Activated T-cell treated with anti-CD3 and anti-CD28 coated beads, Interleukin-2, amount 50 U/mL, for 72 hours (primary cell): ENCODE measurements around the gene VPS39. TPM values are rescaled to one million over a fixed set of nuclear protein-coding genes. Genes with fewer than 3 reads are reported as not detected.

ENCODE experiments used
- ATAC-seq, 2 donors: fragments of 150-1000 bp; cut with Tn5 transposase; replicated peaks in 1 of 2; 2 replicates each; pipeline ENCODE4 v1.10.0; 2021; ENCODE audit warnings: moderate library complexity in 2 of 2, mild to moderate bottlenecking in 1 of 2
- DNase-seq, 2 donors: peaks; one replicate each; pipeline ENCODE4 v3.0.0; 2021 to 2022; ENCODE audit warnings: mixed read lengths in 1 of 2
- H3K27ac Mint-ChIP-seq: one replicate; pipeline ENCODE4 v1.8.0; 2022; ENCODE audit warnings: mild to moderate bottlenecking, moderate library complexity, mixed read lengths
- H3K27me3 Mint-ChIP-seq: one replicate; pipeline ENCODE4 v1.8.0; 2022; ENCODE audit warnings: low read depth, mixed read lengths
- H3K36me3 Mint-ChIP-seq, 2 donors: one replicate each; pipeline ENCODE4 v1.8.0; 2022; ENCODE audit warnings: mixed read lengths in 2 of 2, mild to moderate bottlenecking in 1 of 2; ENCODE audit not compliant: insufficient read depth in 2 of 2
- H3K4me1 Mint-ChIP-seq: one replicate; pipeline ENCODE4 v1.8.0; 2022; ENCODE audit warnings: low read depth, mixed read lengths
- H3K4me3 Mint-ChIP-seq, 2 donors: one replicate each; pipeline ENCODE4 v1.8.0; 2022; ENCODE audit warnings: mild to moderate bottlenecking in 2 of 2, mixed read lengths in 2 of 2, moderate library complexity in 2 of 2
- H3K9me3 Mint-ChIP-seq, 2 donors: one replicate each; pipeline ENCODE4 v1.8.0; 2022; ENCODE audit warnings: mixed read lengths in 2 of 2
- total RNA-seq, 2 donors: library from RNA; stranded (reverse); gene quantifications; one replicate each; pipeline ENCODE4 v1.2.3, GENCODE V29; 2022

Gene VPS39
- total RNA-seq, 2 donors from 2014 or later, result 79.8 to 95.3 TPM

DNA sequence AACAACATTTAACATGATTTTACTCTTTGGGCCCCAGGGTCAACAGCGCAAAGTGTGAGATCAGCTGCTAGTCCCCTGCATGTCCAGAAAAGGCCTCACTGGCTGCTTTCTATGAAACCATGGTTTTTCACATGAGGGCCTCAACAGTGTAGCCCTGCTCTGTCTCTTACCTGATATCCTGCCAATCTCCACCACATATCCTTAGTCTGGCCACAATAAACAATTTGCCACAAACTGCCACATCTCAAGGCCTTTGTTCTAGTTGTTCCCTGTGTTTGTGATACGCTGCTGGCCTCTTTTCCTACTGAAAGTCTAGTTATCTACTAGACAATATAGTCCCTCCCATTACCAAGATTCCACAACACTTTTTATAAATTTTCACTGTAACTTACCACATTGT is 17.7 kb downstream of the VPS39 start:
- H3K4me3 Mint-ChIP-seq, result peak overlapping the region; percentile 8 to 37
- DNase-seq (peak in 1 of 2 donors; percentile 8), ATAC-seq (peak in 1 of 2 donors; percentile 33)
- peak overlapping the region; percentile 47 for H3K27ac Mint-ChIP-seq
- peaks cover 64% of the 10 kb centered on the region for H3K4me1 Mint-ChIP-seq
- peaks cover 11 to 31% of the 10 kb centered on the region in 2 donors for H3K36me3 Mint-ChIP-seq
- H3K9me3 Mint-ChIP-seq, result no peaks in the 10 kb centered on the region
- no peaks in the 10 kb centered on the region for H3K27me3 Mint-ChIP-seq

- ATAC-seq, result no peak
- no peaks in the 10 kb centered on the region for H3K9me3 Mint-ChIP-seq
- H3K36me3 Mint-ChIP-seq, result peaks cover 14 to 38% of the 10 kb centered on the region in 2 donors
Observed at GRCh38 chr15:42185801-42186200, 22.3 kb downstream of the VPS39 start.

GRCh38 chr15:42184736-42185135 is 23.4 kb downstream of the VPS39 start:
- DNase-seq (no peak), ATAC-seq (no peak)
- Mint-ChIP-seq H3K9me3 (no peaks in the 10 kb centered on the region), H3K36me3 (peaks cover 12 to 36% of the 10 kb centered on the region in 2 donors), H3K27ac (no peak overlapping the region), H3K27me3 (no peaks in the 10 kb centered on the region), H3K4me1 (peaks cover 9% of the 10 kb centered on the region), H3K4me3 (no peak overlapping the region)

More at GRCh38 chr15:42185801-42186200, 22.3 kb downstream of the VPS39 start:
- no peaks in the 10 kb centered on the region for H3K27me3 Mint-ChIP-seq
- H3K4me3 Mint-ChIP-seq, result no peak overlapping the region
- DNase-seq, result no peak
- H3K4me1 Mint-ChIP-seq, result peaks cover 19% of the 10 kb centered on the region
- H3K27ac Mint-ChIP-seq, result no peak overlapping the region

GRCh38 chr15:42184296-42184695 is 23.8 kb downstream of the VPS39 start:
- Mint-ChIP-seq H3K36me3 (peaks cover 10 to 36% of the 10 kb centered on the region in 2 donors), H3K9me3 (no peaks in the 10 kb centered on the region), H3K27ac (peak overlapping the region; percentile 66), H3K4me3 (no peak overlapping the region), H3K4me1 (peaks cover 6% of the 10 kb centered on the region), H3K27me3 (no peaks in the 10 kb centered on the region)
- DNase-seq (no peak), ATAC-seq (no peak)

- Mint-ChIP-seq H3K36me3 (peaks cover 8 to 35% of the 10 kb centered on the region in 2 donors), H3K4me3 (no peak overlapping the region), H3K4me1 (no peaks in the 10 kb centered on the region), H3K27me3 (no peaks in the 10 kb centered on the region), H3K27ac (peak overlapping the region; percentile 49), H3K9me3 (no peaks in the 10 kb centered on the region)
- ATAC-seq (no peak), DNase-seq (no peak)
Observed at GRCh38 chr15:42182961-42183360, 25.1 kb downstream of the VPS39 start.

GRCh38 chr15:42182328-42182886 is 25.7 kb downstream of the VPS39 start:
- no peaks in the 10 kb centered on the region for H3K27me3 Mint-ChIP-seq
- no peak for ATAC-seq
- H3K27ac Mint-ChIP-seq, result peak overlapping the region; percentile 85

GRCh38 chr15:42178056-42178455 is 30.0 kb downstream of the VPS39 start:
- Mint-ChIP-seq H3K9me3 (no peaks in the 10 kb centered on the region), H3K27me3 (no peaks in the 10 kb centered on the region), H3K27ac (peak overlapping the region; percentile 32), H3K4me1 (no peaks in the 10 kb centered on the region), H3K4me3 (no peak overlapping the region), H3K36me3 (peaks cover 2 to 30% of the 10 kb centered on the region in 2 donors)
- no peak for DNase-seq
- ATAC-seq, result no peak

More at GRCh38 chr15:42182328-42182886, 25.7 kb downstream of the VPS39 start:
- Mint-ChIP-seq H3K36me3 (peaks cover 6 to 33% of the 10 kb centered on the region in 2 donors), H3K4me3 (no peak overlapping the region), H3K4me1 (no peaks in the 10 kb centered on the region), H3K9me3 (no peaks in the 10 kb centered on the region)
- DNase-seq, result no peak

GRCh38 chr15:42175671-42176070 is 32.4 kb downstream of the VPS39 start:
- Mint-ChIP-seq H3K27me3 (no peaks in the 10 kb centered on the region), H3K9me3 (no peaks in the 10 kb centered on the region), H3K4me3 (no peak overlapping the region), H3K27ac (no peak overlapping the region), H3K36me3 (peaks cover 2 to 28% of the 10 kb centered on the region in 2 donors), H3K4me1 (peaks cover 11% of the 10 kb centered on the region)
- DNase-seq (no peak), ATAC-seq (no peak)

DNA sequence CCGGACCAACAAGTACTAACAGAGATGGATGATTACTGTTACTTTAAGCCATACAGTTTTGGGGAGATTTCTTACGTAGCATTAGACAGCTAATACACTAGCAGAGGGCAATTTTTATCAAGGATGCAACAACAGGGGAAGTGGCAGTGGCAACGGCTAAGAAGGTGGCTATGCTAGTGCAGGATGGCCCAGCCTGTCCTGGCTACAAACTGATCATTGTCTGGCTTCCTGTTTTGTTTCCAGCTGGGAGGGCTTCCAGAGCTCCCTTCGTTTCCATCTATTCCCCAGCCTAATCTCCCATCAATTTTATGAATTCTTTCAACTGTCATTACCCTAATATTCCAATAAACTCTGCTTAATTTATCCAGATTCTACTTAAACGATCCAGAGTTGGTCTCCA is 35.6 kb downstream of the VPS39 start:
- ATAC-seq, result no peak
- no peaks in the 10 kb centered on the region for H3K9me3 Mint-ChIP-seq
- no peak for DNase-seq
- H3K4me1 Mint-ChIP-seq, result peaks cover 11% of the 10 kb centered on the region
- H3K4me3 Mint-ChIP-seq, result no peak overlapping the region
- H3K36me3 Mint-ChIP-seq, result peaks cover 0 to 30% of the 10 kb centered on the region in 2 donors
- H3K27me3 Mint-ChIP-seq, result no peaks in the 10 kb centered on the region
- H3K27ac Mint-ChIP-seq, result peak overlapping the region; percentile 14

GRCh38 chr15:42171795-42172194 is 36.3 kb downstream of the VPS39 start:
- ATAC-seq (peak in 1 of 2 donors; percentile 25), DNase-seq (no peak)
- peak overlapping the region in 1 of 2 donors; percentile 3 for H3K4me3 Mint-ChIP-seq
- H3K27me3 Mint-ChIP-seq, result no peaks in the 10 kb centered on the region
- H3K27ac Mint-ChIP-seq, result peak overlapping the region; percentile 77
- peaks cover 11% of the 10 kb centered on the region for H3K4me1 Mint-ChIP-seq
- no peaks in the 10 kb centered on the region for H3K9me3 Mint-ChIP-seq
- H3K36me3 Mint-ChIP-seq, result peaks cover 3 to 26% of the 10 kb centered on the region in 2 donors

DNA sequence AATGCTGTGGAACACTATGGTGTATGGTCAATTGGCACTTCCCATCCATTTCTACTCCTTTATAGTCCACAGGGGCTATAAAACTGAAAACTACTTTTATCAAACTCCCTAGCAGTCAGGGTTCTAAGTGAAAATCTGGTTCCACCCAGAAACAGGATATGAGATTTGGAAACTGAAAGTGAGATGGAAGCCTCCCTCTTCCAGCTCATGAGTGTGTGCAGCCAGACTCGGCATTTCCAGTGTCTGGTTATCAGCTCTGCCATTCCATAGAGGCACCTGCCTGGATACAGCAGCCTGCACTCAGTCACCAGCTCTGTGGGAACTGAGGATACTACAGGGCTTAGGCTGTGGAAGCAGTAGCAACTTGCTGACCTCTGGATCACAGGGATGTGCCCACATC is 37.0 kb downstream of the VPS39 start:
- peak in 1 of 2 donors; percentile 28 for ATAC-seq
- peaks cover 11% of the 10 kb centered on the region for H3K4me1 Mint-ChIP-seq
- no peak for DNase-seq
- no peak overlapping the region for H3K4me3 Mint-ChIP-seq
- no peaks in the 10 kb centered on the region for H3K27me3 Mint-ChIP-seq
- peak overlapping the region; percentile 77 for H3K27ac Mint-ChIP-seq
- no peaks in the 10 kb centered on the region for H3K9me3 Mint-ChIP-seq
- H3K36me3 Mint-ChIP-seq, result peaks cover 3 to 26% of the 10 kb centered on the region in 2 donors

- ATAC-seq (no peak), DNase-seq (no peak)
- no peak overlapping the region for H3K4me3 Mint-ChIP-seq
- no peaks in the 10 kb centered on the region for H3K27me3 Mint-ChIP-seq
- peaks cover 4% of the 10 kb centered on the region for H3K4me1 Mint-ChIP-seq
- no peak overlapping the region for H3K27ac Mint-ChIP-seq
- H3K9me3 Mint-ChIP-seq, result no peaks in the 10 kb centered on the region
- peaks cover 4 to 23% of the 10 kb centered on the region in 2 donors for H3K36me3 Mint-ChIP-seq
Observed at GRCh38 chr15:42166225-42166940, 41.7 kb downstream of the VPS39 start.

GRCh38 chr15:42165106-42165505 is 43.0 kb downstream of the VPS39 start:
- no peak overlapping the region for H3K4me3 Mint-ChIP-seq
- no peak for DNase-seq
- no peak for ATAC-seq
- no peaks in the 10 kb centered on the region for H3K4me1 Mint-ChIP-seq
- H3K27me3 Mint-ChIP-seq, result no peaks in the 10 kb centered on the region
- peaks cover 4 to 17% of the 10 kb centered on the region in 2 donors for H3K36me3 Mint-ChIP-seq
- H3K9me3 Mint-ChIP-seq, result no peaks in the 10 kb centered on the region
- H3K27ac Mint-ChIP-seq, result no peak overlapping the region
